HG03575 (cell line): ENCODE measurements around the gene C16orf86.

Experiments used
- ATAC-seq: cut with Tn5 transposase; IDR thresholded peaks from one replicate; pipeline ENCODE4 v1.9.1; 2021; ENCODE audit not compliant: unreplicated experiment, insufficient number of reproducible peaks, low FRiP score; ENCODE audit errors: extremely low read depth

The C16orf86 gene

GRCh38 chr16:67714522-67714921 is 47.9 kb downstream of the C16orf86 start:
- ATAC-seq, result no peak

GRCh38 chr16:67716097-67716496 is 49.5 kb downstream of the C16orf86 start:
- ATAC-seq, result no peak
